Camera-type eye (tissue), 1 donor: ENCODE data around the gene CCDC148. TPM values are rescaled to one million over a fixed set of nuclear protein-coding genes. Genes with fewer than 3 reads are reported as not detected.

Experiments
- total RNA-seq: library from RNA; depleted of rRNA; stranded (reverse); fragments of >200 nt; gene quantifications from one replicate; pipeline ENCODE4 v1.2.3, GENCODE V29; 2014

Gene CCDC148
- 13.1 TPM for total RNA-seq

GRCh38 chr2:158456309-158457066 lies at the start of gene CCDC148, which contains the start of gene PKP4:
CCDC148 (minus strand) TSS chr2:158456753; CDS start chr2:158456439, 314 bp downstream.
PKP4 (plus strand) TSS chr2:158456952; CDS start chr2:158533185, 76,233 bp downstream.

Other genes with a start within 250 kb of the CCDC148 start
- 118 TPM for gene PKP4, start 199 bp upstream of the CCDC148 start, total RNA-seq